C4-2B (cell line): ENCODE results near the gene FNDC3A.

Source experiments
- CTCF ChIP-seq: fragments of 450-650 bp; conservative IDR thresholded peaks from 2 replicates; pipeline ENCODE4 v1.5.1; 2017; ENCODE audit warnings: mild to moderate bottlenecking
- ZFX ChIP-seq: fragments of 450-650 bp; IDR thresholded peaks from 2 replicates; pipeline ENCODE4 v1.6.1; 2017

- TF ChIP-seq CTCF (no peak), ZFX (no peak)
Measured at GRCh38 chr13:48961379-48961778, 14.3 kb upstream of the FNDC3A start.
